ENCODE results near the gene R3HDML.
"Not testable (repeated sequence)": the region's sequence is repeated elsewhere in the genome, so short reads cannot be mapped to it uniquely, and the experiment has no call there.

Gene R3HDML

DNA sequence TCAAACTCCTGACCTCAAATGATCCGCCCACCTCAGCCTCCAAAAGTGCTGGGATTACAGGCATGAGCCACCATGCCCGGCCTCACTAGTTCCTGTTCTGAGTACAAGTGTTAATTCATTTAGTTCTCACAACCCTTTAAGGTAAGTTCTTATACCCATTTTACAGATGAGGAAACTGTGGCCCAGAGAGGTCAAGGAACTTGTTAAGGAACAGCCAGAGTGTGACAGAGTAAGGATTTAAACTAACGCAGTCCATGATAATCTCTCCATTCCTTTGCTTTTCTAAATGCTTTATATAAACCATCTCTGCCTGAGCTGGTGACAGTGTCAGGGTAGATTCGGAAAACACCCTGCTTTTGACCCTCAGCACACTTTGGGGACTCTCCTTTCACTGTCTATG lies 39.1 kb upstream of the R3HDML start:
- no peak for DNase-seq
- no peaks in the 10 kb centered on the region; the same call in 1 of the 2 replicates for H3K27me3 ChIP-seq
- no peaks in the 10 kb centered on the region for H3K9me3 ChIP-seq
- H3K4me1 ChIP-seq: peaks cover 6% of the 10 kb centered on the region; the same call in 1 of the 2 replicates
- H3K36me3 ChIP-seq: no peaks in the 10 kb centered on the region
- TF ChIP-seq, protein P1, sequence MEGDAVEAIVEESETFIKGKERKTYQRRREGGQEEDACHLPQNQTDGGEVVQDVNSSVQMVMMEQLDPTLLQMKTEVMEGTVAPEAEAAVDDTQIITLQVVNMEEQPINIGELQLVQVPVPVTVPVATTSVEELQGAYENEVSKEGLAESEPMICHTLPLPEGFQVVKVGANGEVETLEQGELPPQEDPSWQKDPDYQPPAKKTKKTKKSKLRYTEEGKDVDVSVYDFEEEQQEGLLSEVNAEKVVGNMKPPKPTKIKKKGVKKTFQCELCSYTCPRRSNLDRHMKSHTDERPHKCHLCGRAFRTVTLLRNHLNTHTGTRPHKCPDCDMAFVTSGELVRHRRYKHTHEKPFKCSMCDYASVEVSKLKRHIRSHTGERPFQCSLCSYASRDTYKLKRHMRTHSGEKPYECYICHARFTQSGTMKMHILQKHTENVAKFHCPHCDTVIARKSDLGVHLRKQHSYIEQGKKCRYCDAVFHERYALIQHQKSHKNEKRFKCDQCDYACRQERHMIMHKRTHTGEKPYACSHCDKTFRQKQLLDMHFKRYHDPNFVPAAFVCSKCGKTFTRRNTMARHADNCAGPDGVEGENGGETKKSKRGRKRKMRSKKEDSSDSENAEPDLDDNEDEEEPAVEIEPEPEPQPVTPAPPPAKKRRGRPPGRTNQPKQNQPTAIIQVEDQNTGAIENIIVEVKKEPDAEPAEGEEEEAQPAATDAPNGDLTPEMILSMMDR (IDR thresholded peaks at IDR 0.05; ENCODE audit: low read depth, low read length): no peak
- H3K4me3 ChIP-seq (ENCODE audit: low read depth, low read length): no peak overlapping the region

DNA sequence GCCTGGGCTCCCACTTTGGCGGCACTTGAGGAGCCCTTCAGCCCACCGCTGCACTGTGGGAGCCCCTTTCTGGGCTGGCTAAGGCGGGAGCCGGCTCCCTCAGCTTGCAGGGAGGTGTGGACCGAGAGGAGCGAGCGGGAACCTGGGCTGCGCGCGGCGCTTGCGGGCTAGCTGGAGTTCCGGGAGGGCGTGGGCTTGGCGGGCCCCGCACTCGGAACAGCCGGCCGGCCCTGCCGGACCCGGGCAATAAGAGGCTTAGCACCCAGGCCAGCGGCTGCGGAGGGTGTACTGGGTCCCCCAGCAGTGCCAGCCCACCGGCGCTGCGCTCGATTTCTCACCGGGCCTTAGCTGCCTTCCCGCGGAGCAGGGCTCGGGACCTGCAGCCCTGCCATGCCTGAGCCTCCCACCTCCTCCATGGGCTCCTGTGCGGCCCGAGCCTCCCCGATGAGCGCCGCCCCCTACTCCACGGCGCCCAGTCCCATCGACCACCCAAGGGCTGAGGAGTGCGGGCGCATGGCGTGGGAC lies 37.8 kb upstream of the R3HDML start:
- H3K36me3 ChIP-seq; H3K9me3 ChIP-seq; H3K27me3 ChIP-seq; DNase-seq; H3K4me3 ChIP-seq (ENCODE audit: low read depth, low read length); H3K4me1 ChIP-seq: not testable (repeated sequence)

DNA sequence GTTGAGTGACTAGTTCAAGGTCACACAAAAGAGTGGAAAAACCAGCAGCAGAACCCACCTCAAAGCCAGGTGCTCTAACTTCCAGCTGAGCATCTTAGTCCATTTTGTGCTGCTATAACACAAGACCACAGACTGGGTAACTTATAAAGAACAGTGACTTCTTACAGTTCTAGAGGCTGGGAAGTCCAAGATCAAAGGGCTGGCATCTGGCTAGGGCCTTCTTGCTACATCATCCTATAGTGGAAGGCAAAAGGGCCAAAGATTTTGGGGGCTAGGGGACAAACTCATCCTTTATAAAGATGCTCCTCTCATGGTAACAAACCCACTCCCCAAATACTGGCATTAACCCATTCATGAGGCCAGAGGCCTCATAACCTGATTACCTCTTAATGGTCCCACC lies 35.6 kb upstream of the R3HDML start:
- H3K4me3 ChIP-seq (ENCODE audit: low read depth, low read length): no peak overlapping the region
- H3K36me3 ChIP-seq: no peaks in the 10 kb centered on the region
- H3K4me1 ChIP-seq: no peaks in the 10 kb centered on the region
- H3K27me3 ChIP-seq: no peaks in the 10 kb centered on the region
- TF ChIP-seq, protein P1 (IDR thresholded peaks at IDR 0.05; ENCODE audit: low read depth, low read length): no peak
- DNase-seq: no peak
- no peaks in the 10 kb centered on the region for H3K9me3 ChIP-seq

DNA sequence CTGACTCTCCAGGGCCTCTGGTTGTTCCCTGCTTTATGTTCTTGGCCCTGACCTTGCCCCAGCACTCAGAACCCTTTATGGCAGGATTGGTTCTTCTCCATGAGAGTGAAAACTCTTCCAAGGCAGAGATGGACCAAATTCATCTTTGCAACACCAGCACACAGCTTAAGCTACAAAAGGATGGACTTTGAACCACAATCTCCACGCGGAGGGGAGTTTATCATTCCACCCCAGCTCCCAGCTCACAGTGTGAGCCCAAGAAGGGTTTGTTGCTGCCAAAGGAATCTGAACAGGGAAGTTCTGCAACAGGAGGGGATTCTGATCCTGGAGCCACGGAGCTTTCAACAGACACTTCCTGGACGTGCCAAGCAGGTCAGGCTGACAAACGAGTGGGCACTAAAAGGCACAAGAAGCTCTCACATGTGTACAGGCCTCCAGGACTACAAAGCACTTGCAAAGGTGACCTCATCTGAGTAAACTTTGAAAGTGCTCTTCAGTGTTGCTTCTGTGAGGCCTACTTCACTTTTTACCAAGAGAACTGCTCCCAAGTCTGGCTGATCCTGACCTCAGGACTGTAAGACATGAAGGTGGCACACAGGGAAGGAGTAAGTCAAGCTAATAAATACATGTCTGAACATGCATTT lies 34.7 kb upstream of the R3HDML start:
- Histone ChIP-seq H3K27me3 (no peaks in the 10 kb centered on the region), H3K9me3 (no peaks in the 10 kb centered on the region), H3K4me3 (ENCODE audit: low read depth, low read length) (no peak overlapping the region), H3K4me1 (no peaks in the 10 kb centered on the region), H3K36me3 (no peaks in the 10 kb centered on the region)
- TF ChIP-seq, protein P1 (IDR thresholded peaks at IDR 0.05; ENCODE audit: low read depth, low read length): no peak
- DNase-seq: no peak

DNA sequence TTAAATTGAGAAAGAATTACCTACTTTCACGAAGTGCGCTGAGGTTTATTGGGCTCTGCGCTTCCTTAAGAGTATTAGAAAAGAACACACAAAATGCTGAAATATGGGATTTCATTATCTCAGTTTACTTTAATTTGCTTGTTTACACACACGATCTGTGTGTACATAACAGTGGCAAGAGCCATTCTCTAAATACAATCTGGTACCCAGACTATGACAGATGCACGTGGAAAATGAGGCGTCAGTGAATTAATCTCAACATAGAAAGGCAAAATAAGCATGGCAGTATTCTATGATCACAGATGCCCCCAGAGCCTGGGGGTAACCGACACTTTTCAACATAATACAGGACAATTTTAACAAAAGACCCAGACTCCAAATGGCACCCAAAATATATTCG lies 34.1 kb upstream of the R3HDML start:
- no peak for DNase-seq
- Histone ChIP-seq H3K9me3 (no peaks in the 10 kb centered on the region), H3K27me3 (no peaks in the 10 kb centered on the region), H3K36me3 (no peaks in the 10 kb centered on the region), H3K4me3 (ENCODE audit: low read depth, low read length) (no peak overlapping the region), H3K4me1 (no peaks in the 10 kb centered on the region)
- TF ChIP-seq, protein P1 (IDR thresholded peaks at IDR 0.05; ENCODE audit: low read depth, low read length): no peak

DNA sequence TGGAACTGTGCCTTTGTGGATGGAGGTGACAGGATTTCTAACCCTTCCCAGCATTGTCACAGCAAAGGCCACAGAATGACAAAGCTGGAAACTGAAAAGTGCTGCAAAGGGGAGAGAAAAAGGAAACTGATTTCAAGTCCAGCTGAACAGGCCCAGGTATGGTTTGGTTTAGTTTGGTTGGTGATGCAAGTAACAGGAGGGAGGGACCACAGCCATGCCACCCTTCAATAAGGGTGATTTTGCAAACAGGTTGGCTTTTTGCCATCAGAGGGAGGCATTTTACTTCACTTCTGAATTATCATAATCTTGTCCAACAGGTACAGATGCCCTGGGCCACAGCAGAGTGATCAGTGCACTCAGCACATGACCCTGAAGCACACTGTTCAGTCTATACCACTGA lies 32.5 kb upstream of the R3HDML start:
- H3K9me3 ChIP-seq: no peaks in the 10 kb centered on the region
- no peak for DNase-seq
- no peak overlapping the region for H3K4me3 ChIP-seq (ENCODE audit: low read depth, low read length)
- no peaks in the 10 kb centered on the region for H3K4me1 ChIP-seq
- H3K36me3 ChIP-seq: no peaks in the 10 kb centered on the region
- H3K27me3 ChIP-seq: no peaks in the 10 kb centered on the region
- TF ChIP-seq, protein P1 (IDR thresholded peaks at IDR 0.05; ENCODE audit: low read depth, low read length): no peak
